CD8-positive, alpha-beta memory T cell (primary cell): ENCODE measurements around the gene SIRT6. TPM values are rescaled to one million over a fixed set of nuclear protein-coding genes. Genes with fewer than 3 reads are reported as not detected.

Source experiments
- CTCF ChIA-PET: fragments of 350-600 bp; sonication (Branson Sonifier 250); formaldehyde crosslinking; loops from one replicate; lab custom pipeline; 2021; ENCODE audit warnings: antibody characterized with exemption; lab: Charles Lee
- POLR2A ChIA-PET: fragments of 350-600 bp; sonication (Branson Sonifier 250); formaldehyde crosslinking; loops from one replicate; lab custom pipeline; 2021; ENCODE audit warnings: antibody characterized with exemption; lab: Charles Lee
- DNase-seq, 5 donors: peaks; one replicate each; pipeline versions ENCODE4 v3.0.0 to v3.0.0-alpha.2; 2020 to 2022; ENCODE audit warnings: mixed read lengths in 1 of 5
- H3K27ac ChIP-seq: one replicate; pipeline ENCODE4 v1.7.0; 2013; ENCODE audit warnings: low read depth, mild to moderate bottlenecking, low read length, moderate library complexity
- H3K27me3 ChIP-seq: 2 replicates; pipeline ENCODE4 v1.7.0; 2013; ENCODE audit warnings: low read length, mild to moderate bottlenecking; ENCODE audit not compliant: insufficient read depth, poor library complexity, severe bottlenecking
- H3K36me3 ChIP-seq: 2 replicates; pipeline ENCODE4 v1.7.0; 2013; ENCODE audit warnings: mild to moderate bottlenecking, low read length, moderate library complexity; ENCODE audit not compliant: insufficient read depth
- H3K4me1 ChIP-seq: 2 replicates; pipeline ENCODE4 v1.7.0; 2013; ENCODE audit warnings: mild to moderate bottlenecking, low read length, moderate library complexity; ENCODE audit not compliant: insufficient read depth
- H3K4me3 ChIP-seq: 2 replicates; pipeline ENCODE4 v1.7.0; 2013; ENCODE audit warnings: mild to moderate bottlenecking, low read length
- H3K9me3 ChIP-seq: 2 replicates; pipeline ENCODE4 v1.7.0; 2013; ENCODE audit warnings: mild to moderate bottlenecking, low read length
- H3K27ac Mint-ChIP-seq, 8 donors: one replicate each; pipeline ENCODE4 v1.8.0; 2020 to 2021; ENCODE audit warnings: mixed read lengths in 8 of 8, mild to moderate bottlenecking in 6 of 8, inconsistent platforms in 3 of 8, moderate library complexity in 3 of 8
- H3K27me3 Mint-ChIP-seq, 2 donors: one replicate each; pipeline ENCODE4 v1.8.0; 2020 to 2021; ENCODE audit warnings: mixed read lengths in 2 of 2, mild to moderate bottlenecking in 1 of 2, moderate library complexity in 1 of 2
- H3K36me3 Mint-ChIP-seq, 3 donors: one replicate each; pipeline ENCODE4 v1.8.0; 2020 to 2021; ENCODE audit warnings: mixed read lengths in 3 of 3, inconsistent platforms in 1 of 3, mild to moderate bottlenecking in 1 of 3
- H3K4me1 Mint-ChIP-seq, 3 donors: one replicate each; pipeline ENCODE4 v1.8.0; 2020 to 2021; ENCODE audit warnings: mixed read lengths in 3 of 3, inconsistent platforms in 1 of 3, mild to moderate bottlenecking in 1 of 3
- H3K4me3 Mint-ChIP-seq, 7 donors: one replicate each; pipeline ENCODE4 v1.8.0; 2020 to 2021; ENCODE audit warnings: mixed read lengths in 7 of 7, mild to moderate bottlenecking in 6 of 7, moderate library complexity in 4 of 7, inconsistent platforms in 2 of 7
- H3K9me3 Mint-ChIP-seq, 5 donors: one replicate each; pipeline ENCODE4 v1.8.0; 2020 to 2022; ENCODE audit warnings: mixed read lengths in 5 of 5, mild to moderate bottlenecking in 3 of 5, moderate library complexity in 2 of 5, inconsistent platforms in 1 of 5
- polyA plus RNA-seq: library from polyadenylated mRNA; unstranded; fragments of 300-500 nt; fragmentation: Illumina TruSeq; gene quantifications from one replicate; pipeline ENCODE4 v1.2.3, GENCODE V29; 2021
- total RNA-seq, 2 experiments: library from RNA; stranded (reverse); gene quantifications; one replicate each; pipeline ENCODE4 v1.2.3, GENCODE V29; 2021

SIRT6 gene
- total and polyA plus RNA-seq, 3 experiments from 2014 or later = 1.6 to 38.6 (median 33.5) TPM

GRCh38 chr19:4186087-4186993 is 4.0 kb upstream of the SIRT6 start:
- H3K27ac ChIP-seq = no peak overlapping the region
- peak; percentile 51 to 81 (median 65) for DNase-seq
- POLR2A ChIA-PET = no interaction called here
- H3K27me3 ChIP-seq = no peaks in the 10 kb centered on the region
- no peak overlapping the region for H3K4me3 ChIP-seq
- Mint-ChIP-seq H3K4me3 (peak overlapping the region in 1 of 7 donors; percentile 23), H3K36me3 (peaks cover 0 to 8% (median 3%) of the 10 kb centered on the region in 3 donors), H3K9me3 (peaks cover 0 to 2% (median 0%) of the 10 kb centered on the region in 5 donors), H3K27me3 (peaks cover 0 to 12% of the 10 kb centered on the region in 2 donors), H3K4me1 (peaks cover 15 to 21% (median 17%) of the 10 kb centered on the region in 3 donors), H3K27ac (peak overlapping the region in 1 of 8 donors; percentile 50)
- H3K4me1 ChIP-seq = peaks cover 8% of the 10 kb centered on the region
- CTCF ChIA-PET = interaction anchor here (1.0 to 1.2 kb wide), 3 partner anchors 15 to 429 kb away, joined by 3 to 4 read pairs (median 3); no protein-coding TSS in a partner anchor
- no peaks in the 10 kb centered on the region for H3K36me3 ChIP-seq
- H3K9me3 ChIP-seq = no peaks in the 10 kb centered on the region

GRCh38 chr19:4185413-4186086 is 3.2 kb upstream of the SIRT6 start:
- peaks cover 0 to 2% (median 0%) of the 10 kb centered on the region in 5 donors for H3K9me3 Mint-ChIP-seq
- CTCF ChIA-PET = no interaction called here

GRCh38 chr19:4184718-4185352 is 2.5 kb upstream of the SIRT6 start:
- no peak for DNase-seq
- H3K36me3 ChIP-seq = no peaks in the 10 kb centered on the region
- ChIA-PET POLR2A (interaction anchor here (0.5 kb wide), 1 partner anchor 128 kb away, joined by 3 read pairs; no protein-coding TSS in a partner anchor), CTCF (no interaction called here)
- H3K4me3 ChIP-seq = no peak overlapping the region
- H3K27me3 Mint-ChIP-seq = peaks cover 0 to 10% of the 10 kb centered on the region in 2 donors
- peak overlapping the region in 4 of 7 donors; percentile 45 to 65 (median 56) for H3K4me3 Mint-ChIP-seq
- peaks cover 0 to 13% (median 3%) of the 10 kb centered on the region in 3 donors for H3K36me3 Mint-ChIP-seq
- H3K27ac ChIP-seq = no peak overlapping the region
- peaks cover 22% of the 10 kb centered on the region for H3K4me1 ChIP-seq
- H3K9me3 ChIP-seq = no peaks in the 10 kb centered on the region
- H3K27me3 ChIP-seq = no peaks in the 10 kb centered on the region
- H3K4me1 Mint-ChIP-seq = peaks cover 21 to 37% (median 30%) of the 10 kb centered on the region in 3 donors
- peak overlapping the region in 1 of 8 donors; percentile 58 for H3K27ac Mint-ChIP-seq
- peaks cover 0 to 2% (median 0%) of the 10 kb centered on the region in 5 donors for H3K9me3 Mint-ChIP-seq

More at GRCh38 chr19:4185413-4186086, 3.2 kb upstream of the SIRT6 start:
- POLR2A ChIA-PET = no interaction called here
- peaks cover 0 to 10% of the 10 kb centered on the region in 2 donors for H3K27me3 Mint-ChIP-seq
- no peak overlapping the region for H3K4me3 ChIP-seq
- no peaks in the 10 kb centered on the region for H3K9me3 ChIP-seq
- no peaks in the 10 kb centered on the region for H3K36me3 ChIP-seq
- H3K4me3 Mint-ChIP-seq = peak overlapping the region in 1 of 7 donors; percentile 45
- H3K36me3 Mint-ChIP-seq = peaks cover 0 to 9% (median 3%) of the 10 kb centered on the region in 3 donors
- no peak overlapping the region for H3K27ac ChIP-seq
- H3K4me1 ChIP-seq = peaks cover 16% of the 10 kb centered on the region
- no peaks in the 10 kb centered on the region for H3K27me3 ChIP-seq
- peak overlapping the region in 1 of 8 donors; percentile 50 for H3K27ac Mint-ChIP-seq
- peaks cover 21 to 29% (median 24%) of the 10 kb centered on the region in 3 donors for H3K4me1 Mint-ChIP-seq
- no peak for DNase-seq

GRCh38 chr19:4183967-4184717 is 1.8 kb upstream of the SIRT6 start:
- CTCF ChIA-PET = no interaction called here
- H3K36me3 Mint-ChIP-seq = peaks cover 0 to 20% (median 5%) of the 10 kb centered on the region in 3 donors
- POLR2A ChIA-PET = interaction anchor here (0.5 kb wide), 1 partner anchor 127 kb away, joined by 3 read pairs; no protein-coding TSS in a partner anchor

GRCh38 chr19:4181053-4181508 is 1.3 kb downstream of the SIRT6 start:
- Histone ChIP-seq H3K27me3 (no peaks in the 10 kb centered on the region), H3K36me3 (no peaks in the 10 kb centered on the region), H3K4me3 (no peak overlapping the region), H3K4me1 (peaks cover 22% of the 10 kb centered on the region), H3K9me3 (no peaks in the 10 kb centered on the region), H3K27ac (no peak overlapping the region)
- Mint-ChIP-seq H3K36me3 (peaks cover 0 to 37% (median 2%) of the 10 kb centered on the region in 3 donors), H3K9me3 (no peaks in the 10 kb centered on the region), H3K4me1 (peaks cover 26 to 41% (median 35%) of the 10 kb centered on the region in 3 donors), H3K27ac (peak overlapping the region in 6 of 8 donors; percentile 8 to 98 (median 65)), H3K4me3 (peak overlapping the region; percentile 64 to 98 (median 82)), H3K27me3 (peaks cover 0 to 6% of the 10 kb centered on the region in 2 donors)
- ChIA-PET POLR2A (no interaction called here), CTCF (no interaction called here)
- no peak for DNase-seq

More at GRCh38 chr19:4183967-4184717, 1.8 kb upstream of the SIRT6 start:
- peaks cover 0 to 8% of the 10 kb centered on the region in 2 donors for H3K27me3 Mint-ChIP-seq
- Histone ChIP-seq H3K27ac (no peak overlapping the region), H3K27me3 (no peaks in the 10 kb centered on the region), H3K36me3 (no peaks in the 10 kb centered on the region), H3K4me3 (no peak overlapping the region), H3K9me3 (no peaks in the 10 kb centered on the region), H3K4me1 (peaks cover 22% of the 10 kb centered on the region)
- H3K27ac Mint-ChIP-seq = peak overlapping the region in 2 of 8 donors; percentile 46 to 98
- H3K4me3 Mint-ChIP-seq = peak overlapping the region; percentile 35 to 97 (median 65)
- no peaks in the 10 kb centered on the region for H3K9me3 Mint-ChIP-seq
- DNase-seq = no peak
- H3K4me1 Mint-ChIP-seq = peaks cover 28 to 43% (median 35%) of the 10 kb centered on the region in 3 donors

GRCh38 chr19:4178990-4179389 is 3.4 kb downstream of the SIRT6 start:
- no peaks in the 10 kb centered on the region for H3K9me3 Mint-ChIP-seq
- Histone ChIP-seq H3K4me1 (peaks cover 22% of the 10 kb centered on the region), H3K9me3 (no peaks in the 10 kb centered on the region), H3K27me3 (no peaks in the 10 kb centered on the region), H3K36me3 (no peaks in the 10 kb centered on the region), H3K4me3 (no peak overlapping the region), H3K27ac (no peak overlapping the region)
- ChIA-PET POLR2A (no interaction called here), CTCF (no interaction called here)
- H3K36me3 Mint-ChIP-seq = peaks cover 0 to 47% (median 2%) of the 10 kb centered on the region in 3 donors
- no peak for DNase-seq
- H3K27ac Mint-ChIP-seq = peak overlapping the region in 3 of 8 donors; percentile 35 to 71 (median 70)
- peaks cover 0 to 3% of the 10 kb centered on the region in 2 donors for H3K27me3 Mint-ChIP-seq
- H3K4me1 Mint-ChIP-seq = peaks cover 26 to 41% (median 35%) of the 10 kb centered on the region in 3 donors
- H3K4me3 Mint-ChIP-seq = peak overlapping the region in 2 of 7 donors; percentile 25 to 82

- ChIA-PET CTCF (interaction anchor here (0.9 kb wide), 1 partner anchor 189 kb away, joined by 5 read pairs; no protein-coding TSS in a partner anchor), POLR2A (interaction anchor here (0.6 kb wide), 1 partner anchor 16 kb away, joined by 3 read pairs; no protein-coding TSS in a partner anchor)
- H3K27me3 ChIP-seq = no peaks in the 10 kb centered on the region
- no peaks in the 10 kb centered on the region for H3K9me3 ChIP-seq
- no peak overlapping the region for H3K27ac ChIP-seq
- Mint-ChIP-seq H3K9me3 (no peaks in the 10 kb centered on the region), H3K27ac (no peak overlapping the region), H3K36me3 (peaks cover 0 to 41% (median 2%) of the 10 kb centered on the region in 3 donors), H3K27me3 (peaks cover 0 to 5% of the 10 kb centered on the region in 2 donors), H3K4me3 (no peak overlapping the region), H3K4me1 (peaks cover 15 to 33% (median 28%) of the 10 kb centered on the region in 3 donors)
- DNase-seq = no peak
- no peak overlapping the region for H3K4me3 ChIP-seq
- no peaks in the 10 kb centered on the region for H3K36me3 ChIP-seq
- H3K4me1 ChIP-seq = peaks cover 15% of the 10 kb centered on the region
Observed at GRCh38 chr19:4177146-4177545, 5.2 kb downstream of the SIRT6 start.
